COLO829 (cell line): ENCODE measurements around the gene AFF2.

Source experiments
- DNase-seq: peaks from one replicate; pipeline ENCODE4 v3.0.0; 2012; ENCODE audit warnings: low spot score

The AFF2 gene

GRCh38 chrX:148755111-148755510 lies 254.7 kb downstream of the AFF2 start:
- no peak for DNase-seq

GRCh38 chrX:148763896-148764295 lies 263.5 kb downstream of the AFF2 start:
- no peak for DNase-seq

- DNase-seq = no peak
Measured at GRCh38 chrX:148768296-148768695, 267.9 kb downstream of the AFF2 start.

GRCh38 chrX:148771440-148771839 lies 271.0 kb downstream of the AFF2 start:
- no peak for DNase-seq

- DNase-seq = no peak
Measured at GRCh38 chrX:148774276-148774675, 273.9 kb downstream of the AFF2 start.

GRCh38 chrX:148784137-148784536 lies 283.7 kb downstream of the AFF2 start:
- no peak for DNase-seq

GRCh38 chrX:148784856-148785255 lies 284.4 kb downstream of the AFF2 start:
- DNase-seq = no peak

- DNase-seq = no peak
Measured at GRCh38 chrX:148785256-148785655, 284.8 kb downstream of the AFF2 start.

- DNase-seq = no peak
Measured at GRCh38 chrX:148788449-148788848, 288.0 kb downstream of the AFF2 start.

- DNase-seq = no peak
Measured at GRCh38 chrX:148794350-148794749, 293.9 kb downstream of the AFF2 start.

GRCh38 chrX:148804579-148805355 lies 304.4 kb downstream of the AFF2 start:
- DNase-seq = no peak

- no peak for DNase-seq
Measured at GRCh38 chrX:148806145-148806870, 305.9 kb downstream of the AFF2 start.

GRCh38 chrX:148808833-148809232 lies 308.4 kb downstream of the AFF2 start:
- DNase-seq = no peak

GRCh38 chrX:148811236-148811635 lies 310.8 kb downstream of the AFF2 start:
- no peak for DNase-seq

GRCh38 chrX:148813422-148813821 lies 313.0 kb downstream of the AFF2 start:
- no peak for DNase-seq

- no peak for DNase-seq
Measured at GRCh38 chrX:148813967-148814366, 313.6 kb downstream of the AFF2 start.

GRCh38 chrX:148815218-148815961 lies 315.0 kb downstream of the AFF2 start:
- DNase-seq = no peak

- DNase-seq = no peak
Measured at GRCh38 chrX:148823986-148824385, 323.6 kb downstream of the AFF2 start.

GRCh38 chrX:148825696-148826095 lies 325.3 kb downstream of the AFF2 start:
- no peak for DNase-seq

- DNase-seq = no peak
Measured at GRCh38 chrX:148836741-148837140, 336.3 kb downstream of the AFF2 start.

- DNase-seq = no peak
Measured at GRCh38 chrX:148850631-148851030, 350.2 kb downstream of the AFF2 start.

GRCh38 chrX:148854306-148854705 lies 353.9 kb downstream of the AFF2 start:
- no peak for DNase-seq

- DNase-seq = no peak
Measured at GRCh38 chrX:148856505-148856904, 356.1 kb downstream of the AFF2 start.
